GOT3 (cell line): ENCODE results near the gene KLHL15.
"Not testable (repeated sequence)": the region's sequence is repeated elsewhere in the genome, so short reads cannot be mapped to it uniquely, and the experiment has no call there.

Experiments used
- DNase-seq: peaks from one replicate; lab custom pipeline; 2025; ENCODE audit warnings: mixed read lengths; lab: John Stamatoyannopoulos, UW

The KLHL15 gene

DNA sequence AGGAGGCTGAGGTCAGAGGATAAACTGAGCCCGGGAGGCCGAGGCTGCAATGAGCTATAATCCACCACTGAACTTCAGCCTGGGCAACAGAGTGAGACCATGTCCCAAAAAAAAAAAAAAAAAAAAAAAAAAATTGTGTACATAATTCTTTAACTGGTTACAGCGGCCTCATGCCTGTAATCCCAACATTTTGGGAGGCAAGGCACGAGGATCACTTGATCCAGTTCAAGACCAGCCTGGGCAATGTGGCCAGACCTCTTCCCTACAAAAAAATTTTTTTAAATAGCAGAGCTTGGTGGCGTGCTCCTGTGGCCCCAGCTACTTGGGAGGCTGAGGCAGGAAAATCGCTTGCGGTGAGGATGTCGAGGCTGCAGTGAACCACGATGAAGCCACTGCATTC lies 9.3 kb downstream of the KLHL15 start:
- DNase-seq = no peak

DNA sequence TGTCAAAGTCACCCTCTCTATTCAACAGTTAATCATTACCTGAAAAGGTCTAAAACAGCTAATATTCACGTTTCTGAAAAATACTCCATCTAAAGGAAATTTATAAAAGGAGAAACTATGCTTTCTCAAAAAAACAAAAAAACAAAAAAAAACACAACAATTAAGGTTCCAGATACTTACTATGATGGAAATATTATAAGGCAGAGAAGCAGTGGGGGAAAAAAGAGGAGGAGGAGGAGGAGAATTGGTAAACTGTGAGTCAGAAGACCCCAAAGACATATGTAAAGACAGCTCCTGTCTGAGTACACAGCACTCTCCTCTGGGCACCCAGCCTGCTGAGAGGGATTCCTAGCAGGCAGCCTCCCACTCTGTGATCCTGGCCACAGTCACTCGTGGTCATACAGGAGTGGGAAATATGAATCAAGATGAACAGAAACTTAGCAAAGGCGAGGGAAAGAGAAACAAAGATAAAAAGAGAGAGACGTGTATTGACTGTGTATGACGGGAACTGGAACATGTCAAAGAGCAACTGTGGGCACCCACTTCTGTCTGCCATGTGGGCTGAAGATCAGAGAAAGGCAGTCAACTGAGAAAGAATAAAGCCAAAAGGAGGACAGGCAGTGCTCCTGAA lies 12.5 kb downstream of the KLHL15 start:
- no peak for DNase-seq

DNA sequence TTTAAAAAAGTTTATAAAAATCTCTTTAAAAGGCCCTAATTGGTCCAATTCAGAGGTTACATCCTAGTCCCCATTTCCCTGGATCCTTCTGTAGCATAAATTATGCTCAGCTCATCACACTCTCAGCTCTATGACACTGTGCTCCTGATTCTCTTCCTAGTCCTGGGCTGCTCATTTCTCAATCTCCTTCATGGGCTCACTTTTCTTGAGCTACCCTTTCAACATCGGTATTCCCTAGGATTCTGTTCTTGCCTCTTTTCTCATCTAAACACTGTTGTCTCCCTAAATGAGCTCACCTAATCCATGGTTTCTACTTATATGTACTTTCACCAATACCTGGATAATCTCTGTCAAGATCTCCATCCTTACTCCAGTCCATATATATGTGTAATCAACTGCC lies 14.7 kb downstream of the KLHL15 start:
- DNase-seq = no peak

DNA sequence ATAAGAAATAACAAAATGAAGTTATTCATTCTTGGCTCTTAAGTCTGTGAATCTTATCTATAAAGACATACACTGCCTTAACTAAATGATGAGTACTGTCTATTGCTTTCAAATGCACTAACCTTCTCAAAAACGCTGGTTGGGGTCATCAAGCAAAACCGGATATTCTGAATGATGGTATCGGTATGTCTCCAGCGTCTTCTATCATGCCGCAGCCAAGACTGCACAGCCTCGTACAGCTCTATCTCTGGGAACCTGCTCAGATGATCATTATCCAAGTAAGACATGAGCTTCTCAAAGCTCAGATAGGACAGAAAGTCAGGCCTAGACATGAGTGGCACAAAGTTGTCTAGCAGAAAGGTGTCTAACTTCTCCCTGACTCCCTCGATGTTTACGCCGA lies 21.1 kb downstream of the KLHL15 start:
- no peak for DNase-seq

DNA sequence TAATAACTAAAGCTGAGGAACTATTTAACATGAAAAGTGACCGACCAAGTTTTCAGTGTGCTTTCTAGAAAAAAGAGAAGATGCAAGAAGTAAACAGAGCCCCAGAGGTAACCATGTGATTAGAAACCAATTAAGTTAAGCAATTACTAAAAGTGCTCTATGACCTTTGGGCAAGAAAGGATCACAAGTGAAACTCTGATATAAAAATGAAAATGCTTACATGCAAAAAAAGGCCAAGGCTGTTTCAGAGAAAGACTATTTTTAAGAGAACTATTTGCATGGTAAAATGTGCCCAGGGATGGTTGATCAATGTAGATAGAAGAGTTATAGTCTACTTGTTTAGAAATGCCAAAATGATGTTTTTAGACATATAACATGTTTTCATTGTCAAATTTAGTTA lies 22.0 kb downstream of the KLHL15 start:
- DNase-seq = no peak

DNA sequence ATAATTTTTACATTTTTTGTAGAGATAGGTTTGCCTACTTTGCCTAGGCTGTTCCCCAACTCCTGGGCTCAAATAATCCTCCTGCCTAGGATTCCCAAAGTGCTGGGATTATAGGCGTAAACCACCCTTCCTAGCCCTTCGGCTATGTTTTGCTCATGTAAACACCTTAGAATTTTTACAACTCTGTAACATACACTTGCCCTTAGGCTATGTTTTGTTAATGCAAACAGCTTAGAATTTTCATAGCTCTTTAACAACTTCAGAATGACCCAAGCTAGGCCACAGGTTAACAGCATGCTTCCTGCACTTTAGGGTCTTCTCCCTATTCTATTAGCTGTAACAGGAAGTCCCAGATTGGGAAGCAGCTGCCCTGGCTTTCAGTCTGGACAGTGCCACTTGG lies 24.2 kb downstream of the KLHL15 start:
- no peak for DNase-seq

DNA sequence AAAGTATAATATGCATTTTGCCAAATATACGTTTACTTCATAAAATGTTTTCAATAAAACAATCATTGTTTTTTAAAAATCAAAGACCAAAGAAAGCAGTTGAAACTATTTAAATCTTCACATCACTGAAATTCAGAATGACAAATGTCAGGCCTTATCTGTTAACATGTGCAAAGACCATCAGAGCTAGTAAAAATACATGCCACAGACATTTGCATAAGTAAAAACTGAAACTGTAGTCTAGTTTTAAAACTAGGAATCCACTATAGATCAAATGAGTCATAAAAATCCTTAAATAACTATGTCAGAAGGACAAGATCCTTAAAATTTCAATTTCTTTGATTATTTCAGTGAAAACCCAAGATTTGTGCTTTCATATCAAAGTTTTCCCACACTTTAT lies 24.8 kb downstream of the KLHL15 start:
- no peak for DNase-seq

DNA sequence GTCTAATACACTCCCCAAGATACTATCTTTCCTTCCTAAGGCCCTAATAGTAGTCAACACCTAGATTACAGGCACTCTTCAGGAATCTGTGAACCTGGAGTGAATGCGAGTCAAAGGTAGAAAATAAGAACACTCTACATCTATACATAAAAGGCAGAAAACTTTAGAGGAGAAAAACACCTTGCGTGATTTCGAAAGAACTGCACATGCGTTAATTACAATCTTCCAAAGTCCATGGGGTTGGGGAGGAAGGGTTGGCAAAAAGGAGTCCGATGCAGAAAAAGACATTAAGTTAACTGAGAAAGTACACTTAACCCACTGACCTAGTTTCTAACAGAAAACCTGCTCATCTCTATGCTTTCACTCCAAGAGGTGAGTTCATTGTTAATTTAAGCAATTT lies 27.3 kb downstream of the KLHL15 start:
- DNase-seq = no peak

DNA sequence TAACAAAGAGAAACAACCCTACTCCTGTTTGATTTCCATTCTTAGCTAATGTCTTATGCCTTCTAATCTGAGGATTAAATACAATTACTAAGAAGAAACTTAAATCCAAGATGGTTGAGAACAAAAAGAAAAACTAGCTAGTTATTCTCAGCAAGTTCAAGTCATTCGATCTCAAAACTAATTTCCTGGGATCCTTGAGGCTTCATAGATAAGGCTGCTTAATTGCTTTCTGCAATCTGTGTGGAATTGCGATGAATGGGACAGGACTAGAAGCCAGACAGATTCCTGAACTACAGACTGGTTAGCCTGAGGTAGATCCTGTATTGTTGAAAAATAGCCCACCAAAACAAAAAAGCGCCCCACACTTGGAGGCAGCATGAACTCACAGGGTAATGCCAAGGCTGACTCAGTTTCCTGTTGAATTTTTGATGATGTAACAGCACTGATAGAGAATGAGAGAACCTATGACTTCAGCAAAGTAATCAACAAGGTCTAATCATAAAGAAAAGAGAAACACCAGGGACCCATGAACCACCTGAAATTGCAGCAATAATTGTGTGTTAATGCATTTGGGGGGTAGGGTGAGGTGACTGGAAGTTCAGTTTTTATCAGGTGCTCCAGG lies 33.9 kb downstream of the KLHL15 start:
- DNase-seq = no peak

DNA sequence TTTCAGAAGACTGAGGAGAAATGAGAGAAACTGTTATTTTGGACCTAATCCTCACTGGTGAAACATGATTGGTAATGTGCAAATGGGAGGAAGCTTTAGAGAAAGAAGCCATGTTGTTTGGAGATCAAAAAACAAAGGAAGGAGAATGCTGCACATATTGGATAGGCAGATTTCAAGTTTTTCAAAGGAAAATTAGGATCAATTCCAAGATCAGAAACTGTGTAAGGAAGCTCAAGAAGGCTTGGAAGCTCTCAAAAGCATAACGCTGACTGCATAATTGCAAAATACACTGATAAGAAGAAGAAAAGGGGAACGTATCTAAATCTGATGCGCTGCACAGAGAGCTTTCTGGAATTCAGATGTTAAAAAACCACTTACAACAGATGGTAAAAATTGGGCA lies 34.6 kb downstream of the KLHL15 start:
- no peak for DNase-seq

DNA sequence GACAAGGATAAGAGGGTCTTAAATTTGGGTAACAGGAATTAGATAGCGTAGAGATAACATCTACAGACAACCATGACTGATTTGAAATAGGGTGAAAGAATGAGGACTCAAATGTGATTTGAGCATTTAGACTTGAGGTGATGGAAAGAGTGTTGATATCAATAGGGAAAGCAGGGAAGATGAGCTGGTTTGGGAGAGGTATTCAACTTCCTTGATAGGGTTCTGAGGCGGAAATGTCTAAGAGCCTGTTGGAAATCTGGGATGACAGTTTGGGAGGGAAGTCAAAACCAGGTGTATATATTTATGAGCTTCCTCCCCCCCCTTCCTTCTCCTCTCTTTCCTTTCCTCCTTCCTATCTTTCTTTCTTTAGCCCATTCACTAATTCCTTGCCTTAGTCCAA lies 36.5 kb downstream of the KLHL15 start:
- DNase-seq = no peak

DNA sequence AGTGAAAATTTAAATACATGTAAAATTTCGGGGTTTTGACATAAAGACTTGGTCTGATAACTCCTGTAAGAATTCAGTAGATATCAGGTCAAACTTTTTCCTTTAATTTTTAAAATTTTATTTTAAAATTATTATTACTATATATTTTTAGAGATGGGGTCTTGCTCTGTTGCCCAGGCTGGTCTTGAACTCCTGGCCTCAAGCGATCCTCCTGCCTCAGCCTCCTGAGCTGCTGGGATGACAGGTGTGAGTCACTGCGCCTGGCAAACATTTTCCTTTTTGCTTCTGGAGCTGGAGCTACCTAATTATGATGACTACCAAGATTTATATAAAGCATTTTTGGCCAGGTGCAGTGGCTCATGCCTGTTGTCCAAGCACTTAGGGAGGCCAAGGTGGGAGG lies 37.3 kb downstream of the KLHL15 start:
- no peak for DNase-seq

DNA sequence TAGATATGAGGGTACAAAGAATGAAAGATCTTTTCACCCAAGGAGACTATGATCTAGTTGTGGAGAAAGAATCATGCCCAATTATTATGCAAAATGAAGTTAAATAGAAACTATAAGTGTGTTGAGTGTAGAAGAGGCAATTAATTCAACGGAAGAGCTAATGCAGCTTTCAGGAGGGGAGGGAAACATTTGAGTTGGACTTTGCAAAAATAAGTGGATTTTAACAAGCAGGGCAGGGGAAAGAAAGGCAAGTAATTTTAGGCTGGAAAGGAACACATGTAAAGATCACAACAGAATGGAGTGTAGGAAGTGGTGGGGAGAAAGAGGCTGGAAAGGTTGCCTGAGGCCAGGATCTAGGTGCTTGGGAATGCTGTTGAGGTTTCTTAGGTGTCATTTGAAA lies 44.1 kb downstream of the KLHL15 start:
- DNase-seq = no peak

DNA sequence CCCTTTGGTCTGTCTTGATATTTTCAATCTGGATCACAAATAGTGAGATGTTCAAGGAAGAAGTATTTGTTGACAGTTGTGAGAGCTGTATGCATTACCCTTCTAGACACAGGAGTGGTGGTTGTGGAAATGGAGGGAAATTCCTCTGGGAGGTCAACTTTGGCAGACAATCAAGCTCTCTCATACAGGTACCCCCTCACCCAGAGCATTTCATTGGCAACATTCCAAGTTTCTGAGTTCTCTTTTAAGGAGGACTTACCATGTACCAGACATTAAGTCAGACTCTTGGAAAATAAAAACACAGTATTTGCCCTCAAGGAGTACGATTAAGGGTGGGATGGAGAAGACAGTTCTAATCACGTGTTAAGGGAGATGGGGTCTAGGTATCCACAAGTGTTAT lies 45.3 kb downstream of the KLHL15 start:
- DNase-seq = no peak

DNA sequence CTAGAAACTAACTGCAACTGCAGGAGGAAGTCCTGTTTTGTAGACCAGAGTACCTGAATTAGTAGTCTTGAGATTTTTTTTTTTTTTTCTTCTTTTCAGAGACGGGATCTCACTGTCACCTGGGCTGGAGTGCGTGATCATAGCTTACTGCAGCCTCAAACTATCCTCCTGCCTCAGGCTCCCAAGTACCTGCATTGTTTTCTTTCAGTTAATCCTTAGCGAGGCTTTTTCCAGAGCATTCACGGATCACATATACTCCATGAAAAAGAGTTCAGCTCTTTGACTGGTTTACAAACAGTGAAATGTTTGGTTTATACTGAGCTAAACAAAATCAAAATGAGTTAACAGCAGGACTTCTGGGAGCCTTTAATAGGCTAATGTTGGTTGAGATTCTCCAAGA lies 45.8 kb downstream of the KLHL15 start:
- DNase-seq = no peak

DNA sequence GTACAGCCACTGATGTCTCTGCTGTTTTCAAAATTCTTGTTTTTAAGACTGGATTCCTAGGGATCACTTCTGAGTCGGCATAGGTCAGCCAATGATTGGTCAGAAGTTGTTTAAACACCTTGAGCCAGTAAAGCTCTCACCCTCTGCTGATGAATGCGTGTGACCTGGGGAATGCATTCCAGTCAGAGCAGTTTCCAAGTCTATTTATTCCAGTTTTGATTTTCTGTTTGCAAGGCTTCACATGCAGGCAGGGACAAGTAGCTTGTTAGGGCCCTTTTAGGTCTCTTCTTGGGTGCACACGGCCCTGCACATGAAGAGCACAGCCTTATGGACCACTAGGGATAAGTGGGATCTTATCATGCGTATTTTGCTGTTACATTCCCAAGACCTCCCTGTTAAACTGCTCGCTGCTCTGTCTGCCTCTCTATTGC lies 47.0 kb downstream of the KLHL15 start:
- no peak for DNase-seq

DNA sequence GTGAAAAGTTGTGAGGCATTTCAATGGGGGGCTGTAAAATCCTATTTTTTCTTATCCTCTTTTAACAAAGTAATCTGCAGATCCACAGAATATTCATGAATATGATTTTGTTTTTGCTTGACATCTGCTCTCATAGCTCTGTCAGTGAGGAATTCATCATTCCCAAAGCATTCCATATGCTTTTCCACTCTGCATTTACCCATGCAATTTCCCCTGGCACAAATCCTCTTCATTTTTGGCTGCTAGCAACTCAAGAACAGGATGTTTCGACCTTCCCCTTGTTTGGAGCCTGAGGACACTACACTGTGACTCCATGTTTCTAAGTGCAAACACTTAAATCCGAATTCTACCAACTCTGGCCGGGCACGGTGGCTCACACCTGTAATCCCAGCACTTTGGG lies 48.5 kb downstream of the KLHL15 start:
- no peak for DNase-seq

DNA sequence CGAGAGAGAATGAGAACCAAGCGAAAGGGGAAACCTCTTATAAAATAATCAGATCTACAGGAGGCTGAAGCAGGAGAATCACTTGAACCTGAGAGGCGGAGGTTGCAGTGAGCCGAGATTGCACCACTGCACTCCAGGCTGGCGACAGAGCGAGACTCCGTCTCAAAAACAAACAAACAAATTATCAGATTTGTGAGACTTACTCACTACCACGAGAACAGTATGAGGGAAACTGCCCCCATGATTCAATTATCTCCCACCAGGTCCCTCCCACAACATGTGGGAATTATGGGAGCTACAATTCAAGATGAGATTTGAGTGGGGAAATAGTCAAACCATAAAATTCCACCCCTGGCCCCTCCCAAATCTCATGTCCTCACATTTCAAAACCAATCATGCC lies 61.4 kb downstream of the KLHL15 start:
- not testable (repeated sequence) for DNase-seq

DNA sequence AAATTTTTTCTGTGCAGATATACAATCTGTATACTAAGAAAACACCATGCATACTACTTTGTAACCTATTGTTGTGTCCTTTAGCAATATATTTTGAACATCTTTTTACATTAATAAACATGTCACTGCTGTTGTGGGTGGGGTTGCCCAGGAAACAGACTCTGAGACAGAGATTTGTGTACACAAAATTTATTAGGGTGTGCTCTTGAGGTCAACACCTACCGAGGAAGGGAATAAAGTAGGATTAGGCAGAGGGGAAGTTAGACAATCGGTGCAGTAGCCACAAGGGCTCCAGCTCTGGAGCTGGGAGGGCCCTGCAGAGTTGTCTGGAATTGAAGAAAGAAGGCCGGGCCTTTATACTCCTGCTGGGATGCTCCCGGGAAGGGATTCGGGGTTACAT lies 62.8 kb downstream of the KLHL15 start:
- DNase-seq = no peak

DNA sequence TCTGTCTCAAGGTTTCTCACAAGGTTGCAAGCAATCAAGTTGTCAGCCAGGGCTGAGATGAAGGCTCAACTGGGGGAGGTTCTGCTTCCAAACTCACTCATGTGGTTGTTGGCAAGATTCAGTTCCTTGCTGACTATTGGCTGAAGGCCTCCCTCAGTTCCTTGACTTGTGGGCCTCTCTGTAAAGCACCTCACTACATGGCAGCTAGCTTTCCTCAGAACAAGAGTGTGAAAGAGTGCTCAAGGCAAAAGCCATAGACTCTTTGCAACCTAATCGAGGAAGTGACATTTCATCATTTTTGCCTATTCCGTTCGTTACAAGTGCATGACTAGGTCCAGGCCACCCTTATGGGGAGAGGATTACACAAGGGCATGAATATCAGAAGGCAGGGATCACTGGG lies 67.2 kb downstream of the KLHL15 start:
- no peak for DNase-seq

DNA sequence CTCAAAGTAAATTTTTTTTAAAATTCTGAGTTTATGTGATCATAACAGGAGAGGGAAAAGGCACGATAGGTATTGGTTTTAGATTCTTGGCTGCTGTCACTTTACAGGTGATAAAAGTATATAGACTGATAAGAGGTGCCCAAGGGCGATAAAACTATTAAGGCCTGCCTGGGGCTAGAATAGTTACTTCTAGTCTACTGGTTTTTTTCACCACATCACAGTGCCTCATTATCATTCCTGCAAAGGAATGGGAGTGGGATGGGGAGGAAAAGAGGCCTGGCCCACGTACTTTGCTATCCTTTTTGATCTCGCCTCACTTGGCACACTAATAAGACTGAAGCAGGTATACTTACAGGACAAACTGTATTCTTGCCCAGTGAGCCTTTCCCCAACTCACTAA lies 72.6 kb downstream of the KLHL15 start:
- DNase-seq = no peak

DNA sequence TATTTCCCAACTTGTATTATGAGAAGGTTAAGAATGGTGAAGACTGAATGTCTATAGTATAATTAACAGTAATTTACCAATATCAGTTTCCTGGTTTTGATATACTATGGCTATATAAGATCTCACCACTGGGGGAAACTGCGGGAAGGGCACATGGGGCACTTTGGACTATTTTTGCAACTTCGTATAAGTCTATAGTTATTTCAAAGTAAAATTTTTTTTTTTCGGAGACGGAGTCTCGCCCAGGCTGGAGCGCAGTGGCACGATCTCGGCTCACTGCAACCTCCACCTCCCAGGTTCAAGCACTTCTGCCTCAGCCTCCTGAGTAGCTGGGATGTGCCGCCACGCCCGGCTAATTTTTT lies 73.1 kb downstream of the KLHL15 start:
- DNase-seq = no peak

DNA sequence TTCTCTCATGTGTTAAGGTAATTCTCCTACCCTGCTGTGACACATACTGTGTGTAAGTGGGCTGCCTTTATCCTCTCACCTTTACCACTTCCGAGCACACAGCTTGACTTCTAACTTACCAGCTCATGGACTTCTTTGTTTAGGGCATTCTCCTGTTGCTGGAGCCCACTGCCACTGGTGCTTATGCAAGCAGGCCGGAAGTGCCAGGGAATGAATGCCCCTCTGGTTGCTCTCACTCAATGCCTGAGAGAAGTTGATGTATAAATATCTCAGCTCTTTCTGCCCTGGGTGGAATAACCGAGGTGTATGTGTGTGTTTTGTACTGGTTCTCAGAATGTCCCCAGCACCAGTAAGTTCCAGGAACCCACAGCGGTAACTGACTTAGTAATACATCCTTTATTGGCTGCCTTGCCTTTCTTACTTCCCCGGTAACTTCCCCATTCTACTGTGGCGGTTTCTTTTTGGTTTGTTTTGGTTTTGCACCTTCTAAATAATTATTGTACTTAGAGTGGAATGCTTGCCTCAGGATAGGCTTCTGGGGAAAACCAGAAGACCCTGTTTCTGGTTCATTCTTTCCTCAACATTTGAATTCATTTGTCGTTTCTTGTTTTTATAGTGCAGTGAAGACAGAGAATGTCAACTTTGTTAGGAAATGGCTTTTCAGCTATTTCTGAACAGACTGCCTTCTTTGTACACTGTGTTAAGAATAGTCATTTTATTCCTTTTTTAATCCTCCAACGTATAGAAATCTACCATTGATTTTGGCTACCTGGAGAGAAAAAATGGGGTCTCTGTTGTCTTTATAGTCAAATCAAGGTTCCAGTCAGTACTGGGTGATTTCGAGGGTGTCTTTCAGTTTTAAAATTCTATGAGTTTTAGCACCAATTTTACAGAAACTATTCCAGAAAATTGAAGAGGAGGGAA lies 73.7 kb downstream of the KLHL15 start:
- no peak for DNase-seq
